MM.1S (cell line): ENCODE data around the gene TBC1D10A.

Source experiments
- DNase-seq: peaks from one replicate; pipeline ENCODE4 v3.0.0-alpha.2; 2015
- H2AFZ ChIP-seq: fragments of 300-600 bp; sonication (generic); 2 replicates; pipeline ENCODE4 v1.6.0; 2016; ENCODE audit warnings: antibody characterized with exemption, low read length
- H3F3A ChIP-seq: fragments of 300-600 bp; sonication (generic); 2 replicates; pipeline ENCODE4 v1.6.1; 2016; ENCODE audit warnings: mild to moderate bottlenecking, antibody characterized with exemption, low read length, moderate library complexity, mixed read lengths; ENCODE audit not compliant: insufficient read depth
- H3K27ac ChIP-seq: fragments of 300-600 bp; sonication (generic); 2 replicates; pipeline ENCODE4 v1.5.1; 2016; ENCODE audit warnings: mild to moderate bottlenecking, low read length
- H3K27me3 ChIP-seq: fragments of 300-600 bp; sonication (generic); replicated peaks from 2 replicates; pipeline ENCODE4 v1.6.0; 2016; ENCODE audit warnings: low read length; ENCODE audit not compliant: insufficient read depth
- H3K36me3 ChIP-seq: fragments of 300-600 bp; sonication (generic); replicated peaks from 2 replicates; pipeline ENCODE4 v1.6.1; 2016; ENCODE audit warnings: mild to moderate bottlenecking, low read length, mixed read lengths; ENCODE audit not compliant: insufficient read depth
- H3K4me1 ChIP-seq: fragments of 300-600 bp; sonication (generic); 2 replicates; pipeline ENCODE4 v1.6.1; 2016; ENCODE audit warnings: low read length, mixed read lengths
- H3K4me2 ChIP-seq: fragments of 300-600 bp; sonication (generic); 2 replicates; pipeline ENCODE4 v1.6.0; 2016; ENCODE audit warnings: low read depth, low read length
- H3K4me3 ChIP-seq: fragments of 300-600 bp; sonication (generic); 2 replicates; pipeline ENCODE4 v1.5.1; 2016; ENCODE audit warnings: low read length, mixed read lengths
- H3K79me2 ChIP-seq: fragments of 300-600 bp; sonication (generic); 2 replicates; pipeline ENCODE4 v1.6.1; 2016; ENCODE audit warnings: mixed run types, low read length, mixed read lengths
- H3K9ac ChIP-seq: fragments of 300-600 bp; sonication (generic); 2 replicates; pipeline ENCODE4 v1.6.1; 2016; ENCODE audit warnings: low read length, mixed read lengths
- H3K9me2 ChIP-seq: fragments of 300-600 bp; sonication (generic); replicated peaks from 2 replicates; pipeline ENCODE4 v1.6.1; 2016; ENCODE audit warnings: mild to moderate bottlenecking, low read length, mixed read lengths; ENCODE audit not compliant: insufficient read depth
- H3K9me3 ChIP-seq: fragments of 300-600 bp; sonication (generic); replicated peaks from 2 replicates; pipeline ENCODE4 v1.6.1; 2016; ENCODE audit warnings: mild to moderate bottlenecking, low read length, mixed read lengths; ENCODE audit not compliant: insufficient read depth
- H4K20me1 ChIP-seq: fragments of 300-600 bp; sonication (generic); 2 replicates; pipeline ENCODE4 v1.6.1; 2016; ENCODE audit warnings: mild to moderate bottlenecking, low read length, moderate library complexity, mixed read lengths; ENCODE audit not compliant: insufficient read depth
- EZH2 ChIP-seq: fragments of 300-600 bp; sonication (generic); optimal IDR thresholded peaks from 2 replicates; pipeline ENCODE3; 2017; ENCODE audit warnings: low read depth, mild to moderate bottlenecking, antibody characterized with exemption, low read length, mixed read lengths
- EZH2phosphoT487 ChIP-seq: fragments of 300-600 bp; sonication (generic); IDR thresholded peaks from 2 replicates; pipeline ENCODE4 v1.6.1; 2018; ENCODE audit warnings: antibody characterized with exemption, low read length
- TF ChIP-seq, protein P1 (sequence below): fragments of 300-600 bp; sonication (generic); IDR thresholded peaks from 2 replicates; pipeline ENCODE4 v1.5.1; 2016; ENCODE audit warnings: antibody characterized with exemption, low read length, mixed read lengths

TBC1D10A gene

DNA sequence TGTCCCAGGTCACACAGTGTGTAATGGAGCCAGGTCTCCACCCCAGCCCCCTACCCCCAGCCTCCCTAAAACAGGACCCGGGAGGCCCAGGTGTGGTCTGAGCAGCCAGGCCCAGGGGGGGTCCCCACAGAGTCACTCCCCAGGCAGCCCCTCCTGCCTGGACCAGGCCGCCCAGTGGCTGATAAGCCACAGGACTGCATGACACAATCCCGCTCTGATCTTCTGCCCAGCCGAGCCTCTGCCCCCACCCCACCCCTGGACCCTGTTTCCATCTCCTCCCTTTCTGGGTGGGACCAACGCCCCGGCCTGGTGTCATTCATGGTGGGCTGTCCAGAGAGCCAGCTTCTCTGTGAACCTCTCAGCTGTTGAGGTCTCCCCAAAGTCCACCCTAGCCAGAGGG is 72.4 kb downstream of the TBC1D10A start:
- H3K79me2 ChIP-seq: no peaks in the 10 kb centered on the region
- no peaks in the 10 kb centered on the region for H3F3A ChIP-seq
- no peak overlapping the region for H3K27ac ChIP-seq
- H3K36me3 ChIP-seq: no peaks in the 10 kb centered on the region
- H3K9me2 ChIP-seq: no peaks in the 10 kb centered on the region
- H3K4me2 ChIP-seq: no peak overlapping the region
- H3K4me3 ChIP-seq: no peak overlapping the region
- H2AFZ ChIP-seq: no peak overlapping the region
- H4K20me1 ChIP-seq: no peaks in the 10 kb centered on the region
- TF ChIP-seq EZH2phosphoT487 (no peak), EZH2 (no peak)
- TF ChIP-seq, protein P1, sequence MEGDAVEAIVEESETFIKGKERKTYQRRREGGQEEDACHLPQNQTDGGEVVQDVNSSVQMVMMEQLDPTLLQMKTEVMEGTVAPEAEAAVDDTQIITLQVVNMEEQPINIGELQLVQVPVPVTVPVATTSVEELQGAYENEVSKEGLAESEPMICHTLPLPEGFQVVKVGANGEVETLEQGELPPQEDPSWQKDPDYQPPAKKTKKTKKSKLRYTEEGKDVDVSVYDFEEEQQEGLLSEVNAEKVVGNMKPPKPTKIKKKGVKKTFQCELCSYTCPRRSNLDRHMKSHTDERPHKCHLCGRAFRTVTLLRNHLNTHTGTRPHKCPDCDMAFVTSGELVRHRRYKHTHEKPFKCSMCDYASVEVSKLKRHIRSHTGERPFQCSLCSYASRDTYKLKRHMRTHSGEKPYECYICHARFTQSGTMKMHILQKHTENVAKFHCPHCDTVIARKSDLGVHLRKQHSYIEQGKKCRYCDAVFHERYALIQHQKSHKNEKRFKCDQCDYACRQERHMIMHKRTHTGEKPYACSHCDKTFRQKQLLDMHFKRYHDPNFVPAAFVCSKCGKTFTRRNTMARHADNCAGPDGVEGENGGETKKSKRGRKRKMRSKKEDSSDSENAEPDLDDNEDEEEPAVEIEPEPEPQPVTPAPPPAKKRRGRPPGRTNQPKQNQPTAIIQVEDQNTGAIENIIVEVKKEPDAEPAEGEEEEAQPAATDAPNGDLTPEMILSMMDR: no peak
- peaks cover 58% of the 10 kb centered on the region for H3K27me3 ChIP-seq
- no peak for DNase-seq
- H3K9me3 ChIP-seq: no peaks in the 10 kb centered on the region
- H3K9ac ChIP-seq: no peak overlapping the region
- no peaks in the 10 kb centered on the region for H3K4me1 ChIP-seq

DNA sequence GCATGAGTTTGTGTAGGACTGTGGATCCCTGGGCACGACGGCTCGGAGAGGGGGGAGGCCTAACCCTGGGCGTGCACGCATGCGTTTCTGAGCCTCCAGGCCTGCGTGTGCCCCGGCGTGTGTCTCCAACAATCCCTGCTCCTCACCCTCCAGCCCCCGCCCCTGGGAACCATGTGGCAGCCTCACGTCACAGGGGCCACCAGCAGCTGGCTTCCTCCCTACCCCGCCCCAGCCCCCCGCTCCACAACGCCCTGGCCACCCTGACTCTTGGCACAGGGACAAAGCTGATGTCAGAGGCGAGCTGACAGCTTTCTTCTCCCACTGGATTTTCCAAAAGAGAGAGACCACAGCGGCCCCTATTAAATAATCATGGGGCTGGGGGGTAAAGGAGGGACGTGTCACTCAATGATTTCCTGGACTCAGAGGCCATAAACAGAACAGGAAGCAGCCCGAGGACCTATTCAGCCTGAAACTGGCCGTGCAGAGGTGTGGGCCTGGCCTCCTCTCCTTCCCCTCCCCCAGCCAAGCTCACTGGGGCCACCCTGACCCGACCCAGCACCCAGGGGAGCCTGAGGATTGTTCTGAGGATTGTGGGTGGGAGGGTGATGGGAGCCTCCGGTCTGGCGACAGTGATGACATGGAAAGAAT is 73.4 kb downstream of the TBC1D10A start:
- Histone ChIP-seq H3F3A (no peaks in the 10 kb centered on the region), H2AFZ (no peak overlapping the region), H3K27ac (no peak overlapping the region), H3K9me2 (no peaks in the 10 kb centered on the region), H3K4me2 (no peak overlapping the region), H3K79me2 (no peaks in the 10 kb centered on the region), H3K4me1 (no peaks in the 10 kb centered on the region), H4K20me1 (no peaks in the 10 kb centered on the region), H3K9me3 (no peaks in the 10 kb centered on the region), H3K36me3 (no peaks in the 10 kb centered on the region), H3K9ac (no peak overlapping the region), H3K4me3 (no peak overlapping the region), H3K27me3 (peaks cover 58% of the 10 kb centered on the region)
- no peak for DNase-seq
- TF ChIP-seq, protein P1: no peak
- no peak for TF ChIP-seq EZH2phosphoT487

DNA sequence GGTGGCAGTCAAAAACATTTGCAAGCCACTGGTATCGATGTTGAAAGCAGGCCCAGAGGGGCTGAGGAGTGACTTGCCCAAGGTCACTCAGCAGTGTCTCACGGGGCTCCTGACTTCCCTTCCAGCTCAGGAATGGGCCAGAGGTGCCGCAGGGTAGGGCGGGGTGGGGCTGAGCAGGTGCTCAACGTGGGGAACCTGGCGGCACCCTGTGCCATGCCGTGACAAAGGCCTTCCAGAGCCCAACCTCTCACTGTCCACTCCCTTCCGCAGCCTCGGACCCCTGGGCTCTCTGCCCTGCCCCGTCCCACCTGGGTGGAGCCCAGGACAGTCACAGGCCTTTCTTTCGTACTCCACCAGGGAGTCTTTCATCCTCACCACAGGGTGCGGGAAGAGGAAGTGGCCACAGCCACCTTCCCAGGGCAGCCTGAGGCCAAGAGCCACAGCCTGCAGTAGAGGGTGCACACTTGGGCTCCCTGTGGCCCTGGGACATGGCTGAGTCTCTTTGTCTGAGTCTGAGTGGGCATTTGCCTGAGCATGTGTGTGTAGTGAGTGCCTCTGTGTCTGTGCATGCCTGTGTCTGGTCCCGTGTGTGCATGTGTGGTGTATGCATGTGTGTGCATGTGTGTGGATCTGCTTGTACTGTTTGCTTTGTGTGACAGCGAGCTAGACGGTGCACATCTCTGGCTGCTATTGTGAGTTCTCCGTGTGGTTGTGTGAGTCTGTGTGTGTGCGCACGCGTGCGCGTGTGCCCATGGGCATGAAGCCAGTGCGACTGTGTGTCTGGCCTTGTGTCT is 74.1 kb downstream of the TBC1D10A start:
- H3K9me3 ChIP-seq: no peaks in the 10 kb centered on the region
- no peak overlapping the region for H3K4me2 ChIP-seq
- no peak overlapping the region for H3K4me3 ChIP-seq
- no peak overlapping the region for H3K9ac ChIP-seq
- H3K4me1 ChIP-seq: no peaks in the 10 kb centered on the region
- H4K20me1 ChIP-seq: no peaks in the 10 kb centered on the region
- TF ChIP-seq, protein P1: no peak
- TF ChIP-seq EZH2 (no peak), EZH2phosphoT487 (no peak)
- no peak overlapping the region for H2AFZ ChIP-seq
- peaks cover 58% of the 10 kb centered on the region for H3K27me3 ChIP-seq
- H3K36me3 ChIP-seq: no peaks in the 10 kb centered on the region
- H3F3A ChIP-seq: no peaks in the 10 kb centered on the region
- no peaks in the 10 kb centered on the region for H3K9me2 ChIP-seq
- H3K79me2 ChIP-seq: no peaks in the 10 kb centered on the region
- no peak overlapping the region for H3K27ac ChIP-seq
- no peak for DNase-seq
